GM19099 (cell line): ENCODE measurements around the gene GRWD1.

ENCODE experiments used
- POLR2A ChIP-seq: IDR thresholded peaks from 3 replicates; pipeline ENCODE4 v1.6.1; 2011; ENCODE audit warnings: low read depth; ENCODE audit not compliant: insufficient read length; ENCODE audit errors: extremely low read depth

GRWD1 gene

GRCh38 chr19:48466561-48467325, 21.0 kb downstream of the GRWD1 start:
- TF ChIP-seq POLR2A = no peak

GRCh38 chr19:48468772-48469288, 23.0 kb downstream of the GRWD1 start:
- TF ChIP-seq POLR2A = no peak

DNA sequence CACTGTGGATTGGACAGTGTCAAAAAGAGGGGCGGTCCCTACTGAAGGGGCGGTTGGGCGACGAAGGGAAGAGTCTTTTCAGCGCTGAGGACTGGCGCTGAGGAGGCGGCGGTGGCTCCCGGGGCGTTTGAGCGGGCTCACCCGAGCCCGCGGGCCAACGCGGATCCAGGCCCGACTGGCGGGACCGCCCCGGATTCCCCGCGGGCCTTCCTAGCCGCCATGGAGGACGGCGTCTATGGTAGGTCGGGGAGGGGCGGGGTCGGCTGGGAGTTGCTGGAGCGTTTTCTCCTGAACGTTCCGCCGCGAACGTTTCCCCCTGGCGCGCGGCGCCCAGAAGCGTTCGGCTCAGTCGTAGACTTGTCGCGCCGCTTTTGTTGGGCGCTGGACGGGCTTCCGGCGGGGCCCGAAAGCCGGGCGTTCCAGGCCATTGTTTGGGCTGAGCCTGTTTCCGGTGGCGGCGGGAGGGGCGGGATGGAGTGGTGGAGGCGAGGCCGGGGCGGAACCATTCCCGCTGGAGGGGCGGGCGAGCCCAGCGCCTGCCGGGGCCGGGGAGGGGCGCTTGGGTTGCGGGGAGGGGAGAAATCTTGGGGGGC, 23.6 kb downstream of the GRWD1 start, which contains the start of gene CYTH2:
CYTH2 (plus strand) TSS at position 81 of the 593 bp plus-strand sequence; CDS start at position 220, 139 bp downstream.
- TF ChIP-seq POLR2A = peak; percentile 72

DNA sequence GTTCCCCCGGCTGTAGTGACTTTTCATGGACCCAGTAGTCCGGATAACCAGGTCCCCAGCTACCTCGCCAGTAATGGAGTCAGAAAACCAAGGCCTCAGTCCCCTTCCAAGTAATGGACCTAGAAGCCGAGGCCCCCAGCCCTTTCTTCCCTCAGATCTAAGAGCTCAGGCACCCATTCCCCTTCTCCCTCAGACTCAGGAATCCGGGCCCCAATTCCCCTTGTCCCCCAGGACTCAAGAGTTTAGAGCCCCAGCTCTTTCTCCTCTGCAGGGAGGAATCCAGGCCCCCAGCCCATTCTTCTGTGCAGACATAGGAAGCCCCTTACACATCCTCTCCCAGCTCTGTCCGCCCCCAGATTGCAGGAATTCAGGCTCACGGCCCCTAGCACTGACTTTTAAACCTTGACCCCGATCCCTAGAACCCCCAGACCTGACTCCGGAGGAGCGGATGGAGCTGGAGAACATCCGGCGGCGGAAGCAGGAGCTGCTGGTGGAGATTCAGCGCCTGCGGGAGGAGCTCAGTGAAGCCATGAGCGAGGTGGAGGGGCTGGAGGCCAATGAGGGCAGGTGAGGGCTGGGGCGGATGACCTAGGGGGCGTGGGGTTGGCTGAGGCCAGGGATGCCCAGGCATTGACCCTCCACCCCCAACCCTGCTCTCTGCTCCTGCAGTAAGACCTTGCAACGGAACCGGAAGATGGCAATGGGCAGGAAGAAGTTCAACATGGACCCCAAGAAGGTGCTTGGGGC, 24.3 kb downstream of the GRWD1 start:
- TF ChIP-seq POLR2A = no peak

DNA sequence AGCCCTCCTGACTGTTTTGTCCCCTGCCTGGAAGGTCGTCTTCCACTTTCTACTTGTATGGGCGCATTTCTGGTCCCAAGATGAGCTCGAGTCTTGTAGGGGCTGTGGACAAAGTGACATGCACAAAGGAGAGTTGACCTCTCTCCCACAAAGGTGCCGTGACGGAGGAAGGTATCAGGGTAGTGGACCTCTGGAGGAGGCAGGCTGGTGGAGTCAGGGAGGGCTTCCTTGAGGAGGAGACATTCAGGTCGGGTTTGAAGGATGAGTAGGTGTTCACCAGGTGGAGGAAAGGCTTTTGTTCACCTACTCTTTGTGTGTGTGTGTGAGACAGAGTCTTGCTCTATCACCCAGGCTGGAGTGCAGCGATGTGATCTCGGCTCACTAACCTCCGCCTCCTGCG, 25.1 kb downstream of the GRWD1 start:
- TF ChIP-seq POLR2A = no peak

- no peak for TF ChIP-seq POLR2A
Observed at GRCh38 chr19:48471836-48472235, 26.1 kb downstream of the GRWD1 start.

DNA sequence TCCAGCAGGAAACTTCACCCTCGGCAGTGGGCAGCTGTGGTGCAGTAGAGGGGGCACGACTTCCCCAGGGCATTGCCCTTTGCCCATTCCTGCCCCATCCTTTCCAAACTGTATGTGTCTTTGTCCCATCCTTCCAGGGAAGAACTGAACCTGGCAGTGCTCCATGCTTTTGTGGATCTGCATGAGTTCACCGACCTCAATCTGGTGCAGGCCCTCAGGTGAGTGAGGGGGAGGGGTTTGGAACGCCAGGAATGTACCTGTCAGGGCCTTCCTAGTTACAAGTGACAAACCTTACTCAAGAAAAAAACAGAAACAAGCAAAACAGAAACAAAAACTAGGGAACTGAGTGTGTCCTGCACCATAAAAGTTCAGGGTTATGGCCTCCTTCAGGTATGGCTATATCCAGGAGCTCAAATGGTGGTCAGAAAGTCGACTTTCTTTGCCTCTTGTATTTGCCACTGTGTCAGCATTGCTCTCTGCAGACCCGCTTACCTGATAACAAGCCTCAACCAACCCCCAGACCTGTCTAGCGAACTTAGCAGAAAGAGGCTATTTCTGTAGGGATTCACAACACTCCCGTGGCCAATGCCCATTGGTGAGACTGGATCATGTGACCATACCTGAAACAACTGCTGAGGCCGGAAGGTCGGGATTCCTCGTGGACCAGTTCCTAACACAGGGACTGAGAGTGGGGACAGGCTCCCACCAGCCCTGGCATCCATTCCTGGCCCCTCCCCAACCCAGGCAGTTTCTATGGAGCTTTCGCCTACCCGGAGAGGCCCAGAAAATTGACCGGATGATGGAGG, 27.6 kb downstream of the GRWD1 start:
- no peak for TF ChIP-seq POLR2A

- TF ChIP-seq POLR2A = no peak
Observed at GRCh38 chr19:48474084-48474592, 28.4 kb downstream of the GRWD1 start.

GRCh38 chr19:48475369-48476068, 29.7 kb downstream of the GRWD1 start:
- TF ChIP-seq POLR2A = no peak

DNA sequence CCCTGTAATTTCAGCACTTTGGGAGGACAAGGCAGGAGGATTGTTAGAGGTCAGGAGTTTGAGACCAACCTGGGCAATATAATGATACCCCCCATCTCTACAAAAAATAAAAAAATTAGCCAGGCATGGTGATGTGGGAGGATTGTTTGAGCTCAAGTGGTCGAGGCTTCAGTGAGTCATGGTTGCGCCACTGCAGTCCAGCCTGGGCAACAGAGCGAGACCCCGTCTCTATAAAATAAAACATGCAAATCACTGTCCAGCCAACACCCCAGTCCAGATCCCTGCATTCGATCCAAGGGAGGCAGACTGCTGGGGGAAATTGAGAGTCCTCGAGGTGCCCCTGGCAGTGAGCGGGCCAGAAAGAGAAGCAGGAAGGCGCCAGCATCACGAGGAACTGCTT, 30.4 kb downstream of the GRWD1 start:
- no peak for TF ChIP-seq POLR2A

DNA sequence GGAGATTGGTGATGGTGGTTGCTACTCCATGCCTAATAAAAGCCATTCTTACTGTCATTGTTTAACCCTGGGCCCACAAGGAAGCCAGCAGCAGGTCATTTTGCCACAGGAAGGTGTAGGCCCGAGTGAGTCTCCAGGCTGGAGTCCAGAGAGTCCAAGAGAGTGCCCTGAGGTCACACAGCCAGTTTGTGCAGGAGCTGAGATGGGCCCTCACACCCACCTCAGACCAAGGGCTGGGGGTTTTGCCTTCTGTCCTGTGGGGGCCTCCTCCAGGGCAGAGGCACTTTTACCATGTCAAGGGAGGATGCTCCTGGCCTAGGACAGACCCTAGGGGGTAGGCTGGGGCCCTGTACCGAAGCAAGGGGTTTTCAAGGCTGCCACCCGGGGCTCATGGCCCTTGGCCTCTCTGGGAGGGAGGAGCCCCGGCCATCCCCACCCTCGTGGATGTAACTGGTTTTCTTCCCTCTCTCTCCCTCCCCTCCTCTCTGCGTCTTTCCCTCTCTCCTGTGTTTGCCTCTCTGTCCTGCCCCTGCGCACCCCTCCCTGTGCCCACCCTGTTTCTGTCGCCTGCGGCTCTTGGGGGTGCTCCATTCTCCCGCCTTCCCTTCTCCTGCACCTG, 31.4 kb downstream of the GRWD1 start:
- TF ChIP-seq POLR2A = no peak

GRCh38 chr19:48477698-48478338, 32.0 kb downstream of the GRWD1 start:
- no peak for TF ChIP-seq POLR2A

DNA sequence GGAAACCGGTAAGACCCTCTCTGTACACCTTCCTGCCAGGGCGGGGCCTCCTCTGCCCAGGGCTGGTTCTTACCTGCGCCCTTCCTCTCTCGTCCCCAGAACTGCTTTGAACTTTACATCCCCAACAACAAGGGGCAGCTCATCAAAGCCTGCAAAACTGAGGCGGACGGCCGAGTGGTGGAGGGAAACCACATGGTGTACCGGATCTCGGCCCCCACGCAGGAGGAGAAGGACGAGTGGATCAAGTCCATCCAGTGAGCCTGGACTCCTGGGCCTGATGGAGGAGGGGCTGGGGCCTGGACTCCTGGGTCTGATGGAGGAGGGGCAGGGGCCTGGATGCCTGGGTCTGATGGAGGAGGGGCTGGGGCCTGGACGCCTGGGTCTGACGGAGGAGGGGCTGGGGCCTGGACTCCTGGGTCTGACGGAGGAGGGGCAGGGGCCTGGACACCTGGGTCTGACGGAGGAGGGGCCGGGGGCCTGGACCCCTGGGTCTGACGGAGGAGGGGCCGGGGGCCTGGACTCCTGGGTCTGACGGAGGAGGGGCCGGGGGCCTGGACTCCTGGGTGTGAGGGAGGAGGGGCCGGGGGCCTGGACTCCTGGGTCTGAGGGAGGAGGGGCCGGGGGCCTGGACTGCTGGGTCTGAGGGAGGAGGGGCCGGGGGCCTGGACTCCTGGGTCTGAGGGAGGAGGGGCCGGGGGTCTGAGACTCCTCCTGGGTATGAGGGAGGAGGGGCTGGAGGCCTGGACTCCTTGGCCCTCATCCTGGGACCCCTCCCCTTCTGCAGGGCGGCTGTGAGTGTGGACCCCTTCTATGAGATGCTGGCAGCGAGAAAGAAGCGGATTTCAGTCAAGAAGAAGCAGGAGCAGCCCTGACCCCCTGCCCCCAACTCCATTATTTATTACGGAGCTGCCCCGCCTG, 32.8 kb downstream of the GRWD1 start:
- no peak for TF ChIP-seq POLR2A

DNA sequence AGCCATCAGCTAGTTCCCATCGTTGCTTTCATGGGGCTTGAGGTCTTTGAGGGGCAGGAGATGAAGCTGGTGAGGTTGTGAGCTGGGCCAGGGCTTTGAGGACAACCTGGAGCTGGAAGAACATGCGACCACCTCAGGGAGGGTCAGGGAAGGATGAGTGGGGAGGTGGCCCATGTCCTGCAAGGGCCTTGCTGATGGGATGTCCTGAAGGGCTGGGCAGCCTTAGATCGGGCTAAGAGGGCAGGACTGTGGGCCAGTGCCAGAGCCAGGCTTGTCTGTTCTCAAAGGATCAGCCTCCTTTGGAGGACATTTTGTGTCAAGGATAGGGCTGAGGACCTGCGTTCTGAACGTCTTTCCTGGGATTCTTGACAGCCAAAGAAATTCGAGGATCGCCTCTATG, 33.9 kb downstream of the GRWD1 start:
- TF ChIP-seq POLR2A = no peak
